AG20443 (cell line): ENCODE results near the gene TMEM9.
A peak's percentile ranks its signal among the peaks of the same experiment; 100 is the strongest.
"Not testable (repeated sequence)": the region's sequence is repeated elsewhere in the genome, so short reads cannot be mapped to it uniquely, and the experiment has no call there.

Experiments
- DNase-seq: peaks from one replicate; pipeline ENCODE4 v3.0.0; 2012; ENCODE audit warnings: low spot score, mixed read lengths

The TMEM9 gene

GRCh38 chr1:201172999-201173610 lies 18.8 kb upstream of the TMEM9 start:
- no peak for DNase-seq

- DNase-seq: no peak
These were observed 18.1 kb upstream of the TMEM9 start for GRCh38 chr1:201172326-201172725.

GRCh38 chr1:201171063-201172036 lies 17.1 kb upstream of the TMEM9 start:
- peak; percentile 57 for DNase-seq

- peak; percentile 100 for DNase-seq
These were observed 16.3 kb upstream of the TMEM9 start for GRCh38 chr1:201170533-201171062.

- DNase-seq: no peak
These were observed 15.8 kb upstream of the TMEM9 start for GRCh38 chr1:201169971-201170532.

GRCh38 chr1:201169203-201169602 lies 14.9 kb upstream of the TMEM9 start:
- DNase-seq: no peak

GRCh38 chr1:201167041-201167991 lies 13.0 kb upstream of the TMEM9 start:
- no peak for DNase-seq

- no peak for DNase-seq
These were observed 10.4 kb upstream of the TMEM9 start for GRCh38 chr1:201164645-201165044.

- no peak for DNase-seq
These were observed 9.4 kb upstream of the TMEM9 start for GRCh38 chr1:201163707-201164106.

GRCh38 chr1:201163036-201163435 lies 8.8 kb upstream of the TMEM9 start:
- not testable (repeated sequence) for DNase-seq

- no peak for DNase-seq
These were observed 3.7 kb upstream of the TMEM9 start for GRCh38 chr1:201157949-201158348.

GRCh38 chr1:201156819-201157218 lies 2.5 kb upstream of the TMEM9 start:
- DNase-seq: no peak

GRCh38 chr1:201156346-201156745 lies 2.1 kb upstream of the TMEM9 start:
- DNase-seq: no peak

- no peak for DNase-seq
These were observed 1.1 kb upstream of the TMEM9 start for GRCh38 chr1:201155354-201155753.

- no peak for DNase-seq
These were observed 543 bp downstream of the TMEM9 start for GRCh38 chr1:201153474-201154388.

- DNase-seq: peak; percentile 29
These were observed 4.9 kb downstream of the TMEM9 start for GRCh38 chr1:201149400-201149799.

- DNase-seq: no peak
These were observed 6.8 kb downstream of the TMEM9 start for GRCh38 chr1:201147396-201148015.

GRCh38 chr1:201146626-201147390 lies 7.5 kb downstream of the TMEM9 start:
- DNase-seq: no peak

GRCh38 chr1:201145816-201146215 lies 8.5 kb downstream of the TMEM9 start:
- no peak for DNase-seq
